Neuron (in vitro differentiated cells): Measurements from ENCODE around the gene ZNF513.
"Not testable (repeated sequence)": the region's sequence is repeated elsewhere in the genome, so short reads cannot be mapped to it uniquely, and the experiment has no call there.

Experiments used
- H2AFZ ChIP-seq: one replicate; pipeline ENCODE4 v1.6.1; 2013; ENCODE audit warnings: low read depth, mild to moderate bottlenecking, inconsistent platforms, low read length, moderate library complexity
- H3K27me3 ChIP-seq: one replicate; pipeline ENCODE4 v1.6.1; 2013; ENCODE audit warnings: low read length; ENCODE audit not compliant: insufficient read depth
- H3K36me3 ChIP-seq: one replicate; pipeline ENCODE4 v1.6.1; 2013; ENCODE audit warnings: low read length; ENCODE audit not compliant: insufficient read depth
- H3K4me1 ChIP-seq: one replicate; pipeline ENCODE4 v1.6.1; 2013; ENCODE audit warnings: low read length; ENCODE audit not compliant: insufficient read depth
- H3K4me3 ChIP-seq: 2 replicates; pipeline ENCODE4 v1.5.1; 2013; ENCODE audit warnings: mild to moderate bottlenecking, low read length, moderate library complexity
- H3K9me3 ChIP-seq: one replicate; pipeline ENCODE4 v1.6.1; 2013; ENCODE audit warnings: low read length

ZNF513 gene

GRCh38 chr2:27356382-27357181 is 24.0 kb downstream of the ZNF513 start, which contains the start of gene GTF3C2:
GTF3C2 (minus strand) TSS chr2:27356764; CDS start chr2:27343554, 13,210 bp downstream.
- Histone ChIP-seq H3K4me3 (peak within 1 kb of the TSS; percentile 84), H2AFZ (peak within 1 kb of the TSS; percentile 85), H3K4me1 (peaks cover 9% of the 10 kb centered on the region), H3K27me3 (no peaks in the 10 kb centered on the region), H3K36me3 (no peaks in the 10 kb centered on the region), H3K9me3 (no peaks in the 10 kb centered on the region)

- H2AFZ ChIP-seq: peak overlapping the region; percentile 24
- H3K4me1 ChIP-seq: peaks cover 9% of the 10 kb centered on the region
- no peaks in the 10 kb centered on the region for H3K9me3 ChIP-seq
- no peaks in the 10 kb centered on the region for H3K27me3 ChIP-seq
- H3K36me3 ChIP-seq: no peaks in the 10 kb centered on the region
- H3K4me3 ChIP-seq: peak overlapping the region; percentile 84
Observed at GRCh38 chr2:27356056-27356381, 24.5 kb downstream of the ZNF513 start.

- Histone ChIP-seq H3K27me3 (no peaks in the 10 kb centered on the region), H3K36me3 (no peaks in the 10 kb centered on the region), H3K9me3 (no peaks in the 10 kb centered on the region), H3K4me3 (no peak overlapping the region), H3K4me1 (peaks cover 9% of the 10 kb centered on the region), H2AFZ (no peak overlapping the region)
Observed at GRCh38 chr2:27354597-27354927, 26.0 kb downstream of the ZNF513 start.

- Histone ChIP-seq H3K27me3 (no peaks in the 10 kb centered on the region), H2AFZ (no peak overlapping the region), H3K4me1 (peaks cover 9% of the 10 kb centered on the region), H3K9me3 (no peaks in the 10 kb centered on the region), H3K4me3 (no peak overlapping the region), H3K36me3 (peaks cover 2% of the 10 kb centered on the region)
Observed at GRCh38 chr2:27353762-27354596, 26.6 kb downstream of the ZNF513 start.

- H3K27me3 ChIP-seq, H3K9me3 ChIP-seq, H2AFZ ChIP-seq, H3K4me1 ChIP-seq, H3K36me3 ChIP-seq, H3K4me3 ChIP-seq: not testable (repeated sequence)
Observed at GRCh38 chr2:27353386-27353761, 27.2 kb downstream of the ZNF513 start.

- peaks cover 4% of the 10 kb centered on the region for H3K36me3 ChIP-seq
- H2AFZ ChIP-seq: no peak overlapping the region
- no peak overlapping the region for H3K4me3 ChIP-seq
- H3K4me1 ChIP-seq: peaks cover 4% of the 10 kb centered on the region
- H3K27me3 ChIP-seq: no peaks in the 10 kb centered on the region
- no peaks in the 10 kb centered on the region for H3K9me3 ChIP-seq
Observed at GRCh38 chr2:27351802-27352598, 28.5 kb downstream of the ZNF513 start.

- Histone ChIP-seq H2AFZ (no peak overlapping the region), H3K4me3 (no peak overlapping the region), H3K4me1 (no peaks in the 10 kb centered on the region), H3K27me3 (no peaks in the 10 kb centered on the region), H3K9me3 (no peaks in the 10 kb centered on the region), H3K36me3 (peaks cover 4% of the 10 kb centered on the region)
Observed at GRCh38 chr2:27350106-27350693, 30.3 kb downstream of the ZNF513 start.

GRCh38 chr2:27347641-27348040 is 32.9 kb downstream of the ZNF513 start:
- Histone ChIP-seq H3K9me3 (no peaks in the 10 kb centered on the region), H2AFZ (no peak overlapping the region), H3K4me3 (no peak overlapping the region), H3K36me3 (peaks cover 14% of the 10 kb centered on the region), H3K4me1 (no peaks in the 10 kb centered on the region), H3K27me3 (no peaks in the 10 kb centered on the region)

GRCh38 chr2:27336173-27336572 is 44.4 kb downstream of the ZNF513 start:
- Histone ChIP-seq H3K36me3 (peaks cover 71% of the 10 kb centered on the region), H3K4me1 (no peaks in the 10 kb centered on the region), H2AFZ (no peak overlapping the region), H3K4me3 (no peak overlapping the region), H3K27me3 (no peaks in the 10 kb centered on the region), H3K9me3 (no peaks in the 10 kb centered on the region)

- Histone ChIP-seq H3K9me3 (no peaks in the 10 kb centered on the region), H3K36me3 (peaks cover 68% of the 10 kb centered on the region), H2AFZ (no peak overlapping the region), H3K4me3 (no peak overlapping the region), H3K27me3 (no peaks in the 10 kb centered on the region), H3K4me1 (no peaks in the 10 kb centered on the region)
Observed at GRCh38 chr2:27335311-27335710, 45.2 kb downstream of the ZNF513 start.
